Loucy (cell line): ENCODE results near the gene DHFR2.
"Not testable (repeated sequence)": the region's sequence is repeated elsewhere in the genome, so short reads cannot be mapped to it uniquely, and the experiment has no call there.

Experiments used
- H2AFZ ChIP-seq: fragments of 200-600 bp; sonication (generic); 2 replicates; pipeline ENCODE4 v1.6.0; 2016; ENCODE audit warnings: antibody characterized with exemption, mild to moderate bottlenecking, low read length, moderate library complexity
- H3F3A ChIP-seq: fragments of 200-600 bp; 2 replicates; pipeline ENCODE4 v1.6.0; 2016; ENCODE audit warnings: antibody characterized with exemption, low read depth, mild to moderate bottlenecking
- H3K27me3 ChIP-seq: fragments of 200-600 bp; sonication (generic); 2 replicates; pipeline ENCODE4 v1.6.1; 2014; ENCODE audit warnings: low read length, mild to moderate bottlenecking; ENCODE audit not compliant: insufficient read depth, poor library complexity, severe bottlenecking
- H3K36me3 ChIP-seq: fragments of 200-600 bp; sonication (generic); 2 replicates; pipeline ENCODE4 v1.6.1; 2016; ENCODE audit warnings: low read length; ENCODE audit not compliant: insufficient read depth
- H3K4me1 ChIP-seq: fragments of 200-600 bp; sonication (generic); 2 replicates; pipeline ENCODE4 v1.5.1; 2014; ENCODE audit warnings: low read length, mild to moderate bottlenecking; ENCODE audit not compliant: insufficient read depth, poor library complexity, severe bottlenecking
- H3K4me2 ChIP-seq: fragments of 200-600 bp; sonication (generic); 2 replicates; pipeline ENCODE4 v1.6.0; 2014; ENCODE audit warnings: antibody characterized with exemption, low read length, low read depth, mild to moderate bottlenecking; ENCODE audit not compliant: poor library complexity, severe bottlenecking
- H3K4me3 ChIP-seq: fragments of 200-600 bp; sonication (generic); 2 replicates; pipeline ENCODE4 v1.5.1; 2014; ENCODE audit warnings: low read length, mild to moderate bottlenecking, mixed read lengths; ENCODE audit not compliant: poor library complexity, severe bottlenecking
- H3K79me2 ChIP-seq: fragments of 200-600 bp; sonication (generic); 2 replicates; pipeline ENCODE4 v1.6.1; 2014; ENCODE audit warnings: low read length; ENCODE audit not compliant: insufficient read depth
- H3K9ac ChIP-seq: fragments of 200-600 bp; sonication (generic); 2 replicates; pipeline ENCODE4 v1.6.0; 2014; ENCODE audit warnings: mild to moderate bottlenecking, low read depth, low read length, moderate library complexity; ENCODE audit not compliant: poor library complexity, severe bottlenecking
- H3K9me2 ChIP-seq: fragments of 200-600 bp; sonication (generic); replicated peaks from 2 replicates; pipeline ENCODE4 v1.6.1; 2016; ENCODE audit warnings: low read depth, low read length, mixed read lengths
- H3K9me3 ChIP-seq: fragments of 200-600 bp; sonication (generic); 2 replicates; pipeline ENCODE4 v1.6.1; 2014; ENCODE audit warnings: mild to moderate bottlenecking, antibody characterized with exemption, low read length, low read depth; ENCODE audit not compliant: insufficient read depth
- H4K20me1 ChIP-seq: fragments of 200-600 bp; sonication (generic); 2 replicates; pipeline ENCODE4 v1.6.0; 2014; ENCODE audit warnings: antibody characterized with exemption, low read length, mild to moderate bottlenecking; ENCODE audit not compliant: insufficient read depth, poor library complexity, severe bottlenecking
- EZH2phosphoT487 ChIP-seq: fragments of 200-600 bp; IDR thresholded peaks from 2 replicates; pipeline ENCODE4 v1.6.1; 2018; ENCODE audit warnings: antibody characterized with exemption, mild to moderate bottlenecking, moderate library complexity, borderline replicate concordance
- TF ChIP-seq, protein P1 (sequence below): fragments of 200-600 bp; sonication (generic); conservative IDR thresholded peaks from 2 replicates; pipeline ENCODE4 v1.5.1; 2014; ENCODE audit warnings: mild to moderate bottlenecking, antibody characterized with exemption, low read length

Gene DHFR2

GRCh38 chr3:94050546-94050945 lies 12.2 kb downstream of the DHFR2 start:
- no peak overlapping the region for H3K4me2 ChIP-seq
- no peak overlapping the region for H3K4me3 ChIP-seq
- H4K20me1 ChIP-seq, result no peaks in the 10 kb centered on the region
- H3K9me3 ChIP-seq, result no peaks in the 10 kb centered on the region
- no peaks in the 10 kb centered on the region for H3K4me1 ChIP-seq
- no peak overlapping the region for H2AFZ ChIP-seq
- H3K79me2 ChIP-seq, result no peaks in the 10 kb centered on the region
- no peak overlapping the region for H3K9ac ChIP-seq
- no peaks in the 10 kb centered on the region for H3F3A ChIP-seq
- no peaks in the 10 kb centered on the region for H3K36me3 ChIP-seq
- H3K9me2 ChIP-seq, result no peaks in the 10 kb centered on the region
- TF ChIP-seq, protein P1, sequence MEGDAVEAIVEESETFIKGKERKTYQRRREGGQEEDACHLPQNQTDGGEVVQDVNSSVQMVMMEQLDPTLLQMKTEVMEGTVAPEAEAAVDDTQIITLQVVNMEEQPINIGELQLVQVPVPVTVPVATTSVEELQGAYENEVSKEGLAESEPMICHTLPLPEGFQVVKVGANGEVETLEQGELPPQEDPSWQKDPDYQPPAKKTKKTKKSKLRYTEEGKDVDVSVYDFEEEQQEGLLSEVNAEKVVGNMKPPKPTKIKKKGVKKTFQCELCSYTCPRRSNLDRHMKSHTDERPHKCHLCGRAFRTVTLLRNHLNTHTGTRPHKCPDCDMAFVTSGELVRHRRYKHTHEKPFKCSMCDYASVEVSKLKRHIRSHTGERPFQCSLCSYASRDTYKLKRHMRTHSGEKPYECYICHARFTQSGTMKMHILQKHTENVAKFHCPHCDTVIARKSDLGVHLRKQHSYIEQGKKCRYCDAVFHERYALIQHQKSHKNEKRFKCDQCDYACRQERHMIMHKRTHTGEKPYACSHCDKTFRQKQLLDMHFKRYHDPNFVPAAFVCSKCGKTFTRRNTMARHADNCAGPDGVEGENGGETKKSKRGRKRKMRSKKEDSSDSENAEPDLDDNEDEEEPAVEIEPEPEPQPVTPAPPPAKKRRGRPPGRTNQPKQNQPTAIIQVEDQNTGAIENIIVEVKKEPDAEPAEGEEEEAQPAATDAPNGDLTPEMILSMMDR, result no peak
- no peak for TF ChIP-seq EZH2phosphoT487
- H3K27me3 ChIP-seq, result no peaks in the 10 kb centered on the region

GRCh38 chr3:94049267-94049666 lies 13.4 kb downstream of the DHFR2 start:
- TF ChIP-seq, protein P1, result no peak
- no peak for TF ChIP-seq EZH2phosphoT487
- Histone ChIP-seq H3K9me3 (no peaks in the 10 kb centered on the region), H4K20me1 (no peaks in the 10 kb centered on the region), H3K4me2 (no peak overlapping the region), H3K79me2 (no peaks in the 10 kb centered on the region), H2AFZ (no peak overlapping the region), H3K9ac (no peak overlapping the region), H3K36me3 (no peaks in the 10 kb centered on the region), H3K9me2 (no peaks in the 10 kb centered on the region), H3K4me1 (no peaks in the 10 kb centered on the region), H3F3A (no peaks in the 10 kb centered on the region), H3K27me3 (no peaks in the 10 kb centered on the region), H3K4me3 (no peak overlapping the region)

GRCh38 chr3:94046533-94046932 lies 16.2 kb downstream of the DHFR2 start:
- Histone ChIP-seq H3K4me1 (no peaks in the 10 kb centered on the region), H2AFZ (no peak overlapping the region), H4K20me1 (no peaks in the 10 kb centered on the region), H3K9ac (no peak overlapping the region), H3K9me3 (no peaks in the 10 kb centered on the region), H3F3A (peaks cover 3% of the 10 kb centered on the region; the same call in 1 of the 2 replicates), H3K79me2 (no peaks in the 10 kb centered on the region), H3K4me2 (no peak overlapping the region), H3K4me3 (no peak overlapping the region), H3K9me2 (no peaks in the 10 kb centered on the region), H3K36me3 (no peaks in the 10 kb centered on the region), H3K27me3 (no peaks in the 10 kb centered on the region)
- TF ChIP-seq, protein P1, result no peak
- TF ChIP-seq EZH2phosphoT487, result no peak

- H2AFZ ChIP-seq, H3K9me2 ChIP-seq, H3K4me2 ChIP-seq, H3K36me3 ChIP-seq, H3K4me3 ChIP-seq, H3K9me3 ChIP-seq, H3K27me3 ChIP-seq, H3F3A ChIP-seq, H4K20me1 ChIP-seq, H3K79me2 ChIP-seq, H3K9ac ChIP-seq, H3K4me1 ChIP-seq: not testable (repeated sequence)
Observed at GRCh38 chr3:94044100-94044936, 18.4 kb downstream of the DHFR2 start.
